Endothelial cell of umbilical vein (primary cell): ENCODE data around the gene MYOD1. TPM values are rescaled to one million over a fixed set of nuclear protein-coding genes. Genes with fewer than 3 reads are reported as not detected.

Experiments used
- BruUV-seq: library from RNA; stranded (reverse); fragments of 400-500 nt; replicated peaks from 2 replicates; lab custom pipeline; 2021; lab: Mats Ljungman, UMichigan
- CTCF ChIA-PET: fragments of 300-600, 350-600 bp; sonication (Branson Sonifier 250); formaldehyde crosslinking; loops from one replicate; lab custom pipeline; 2021; ENCODE audit warnings: antibody characterized with exemption, inconsistent platforms; lab: Charles Lee
- POLR2A ChIA-PET: fragments of 300-600, 350-600 bp; sonication (Branson Sonifier 250); formaldehyde crosslinking; loops from one replicate; lab custom pipeline; 2021; ENCODE audit warnings: antibody characterized with exemption, inconsistent platforms; lab: Charles Lee
- DNase-seq: peaks from one replicate; pipeline ENCODE4 v3.0.0-alpha.2; 2011; ENCODE audit warnings: low read depth, low spot score
- FAIRE-seq: peaks from 2 replicates; lab custom pipeline; 2011; peaks lifted over from hg19 to GRCh38; lab: Jason Lieb, UNC
- H2AFZ ChIP-seq: 2 replicates; pipeline ENCODE4 v1.6.0; 2012; ENCODE audit warnings: low read depth, low read length, control low read depth, inconsistent platforms
- H3K27ac ChIP-seq: 2 replicates; pipeline ENCODE4 v1.5.1; 2011; ENCODE audit warnings: low read depth, mild to moderate bottlenecking, control low read depth, low read length, moderate library complexity; ENCODE audit not compliant: insufficient read depth
- H3K27me3 ChIP-seq, 2 experiments: 2 replicates each; pipeline versions ENCODE4 v1.6.0 to v1.6.1; 2011; ENCODE audit warnings: low read length in 2 of 2, mixed read lengths in 1 of 2; ENCODE audit not compliant: control insufficient read depth in 2 of 2, insufficient read depth in 2 of 2
- H3K36me3 ChIP-seq, 2 experiments: 2 replicates in 1 of 2; 3 replicates in 1 of 2; pipeline ENCODE4 v1.5.1; 2011; ENCODE audit warnings: low read length in 2 of 2, mild to moderate bottlenecking in 1 of 2, moderate library complexity in 1 of 2; ENCODE audit not compliant: control insufficient read depth in 2 of 2, insufficient read depth in 2 of 2; ENCODE audit errors: extremely low read depth in 1 of 2
- H3K4me1 ChIP-seq: 3 replicates; pipeline ENCODE4 v1.5.1; 2011; ENCODE audit warnings: mild to moderate bottlenecking, low read length; ENCODE audit not compliant: control insufficient read depth, insufficient read depth; ENCODE audit errors: extremely low read depth
- H3K4me2 ChIP-seq: 2 replicates; pipeline ENCODE4 v1.6.1; 2011; ENCODE audit warnings: low read length, control low read depth, mixed read lengths; ENCODE audit not compliant: insufficient read depth
- H3K4me3 ChIP-seq, 3 experiments: fragments of 200-600 bp in 1 of 3; sonication (generic), shearing (Covaris generic) in 1 of 3; replicated peaks in 1 of 3; 2 replicates each; pipeline ENCODE4 v1.5.1; 2011 to 2016; ENCODE audit warnings: control low read depth in 3 of 3, low read length in 3 of 3, mild to moderate bottlenecking in 2 of 3, inconsistent platforms in 1 of 3, low read depth in 1 of 3, moderate library complexity in 1 of 3; ENCODE audit not compliant: insufficient read depth in 1 of 3
- H3K79me2 ChIP-seq: 2 replicates; pipeline ENCODE4 v1.6.0; 2012; ENCODE audit warnings: low read length, inconsistent platforms; ENCODE audit not compliant: control insufficient read depth, insufficient read depth
- H3K9ac ChIP-seq: replicated peaks from 2 replicates; pipeline ENCODE3; 2011; ENCODE audit warnings: low read length, control low read depth; ENCODE audit not compliant: insufficient read depth; ENCODE audit errors: extremely low read depth
- H3K9me1 ChIP-seq: replicated peaks from 3 replicates; pipeline ENCODE4 v1.6.0; 2011; ENCODE audit warnings: mild to moderate bottlenecking, low read length; ENCODE audit not compliant: control insufficient read depth, insufficient read depth; ENCODE audit errors: extremely low read depth
- H3K9me3 ChIP-seq: replicated peaks from 2 replicates; pipeline ENCODE4 v1.5.1; 2012; ENCODE audit warnings: low read length, inconsistent platforms; ENCODE audit not compliant: control insufficient read depth, insufficient read depth
- H4K20me1 ChIP-seq: replicated peaks from 2 replicates; pipeline ENCODE3; 2011; ENCODE audit warnings: mild to moderate bottlenecking, low read length; ENCODE audit not compliant: control insufficient read depth, insufficient read depth; ENCODE audit errors: extremely low read depth
- CTCF ChIP-seq, 2 donors: IDR thresholded peaks; 1 replicate in 1 of 2; 2 replicates in 1 of 2; pipeline ENCODE4 v1.5.1; 2011; ENCODE audit warnings: low read length in 2 of 2, mild to moderate bottlenecking in 2 of 2, moderate library complexity in 2 of 2, control low read depth in 1 of 2, inconsistent platforms in 1 of 2, low read depth in 1 of 2; ENCODE audit not compliant: insufficient read depth in 1 of 2; ENCODE audit errors: extremely low read depth in 1 of 2
- EZH2 ChIP-seq: IDR thresholded peaks from 2 replicates; pipeline ENCODE4 v1.6.1; 2012; ENCODE audit warnings: borderline replicate concordance, low read depth, mild to moderate bottlenecking, moderate library complexity, low read length, inconsistent platforms; ENCODE audit not compliant: severe bottlenecking
- FOS ChIP-seq: IDR thresholded peaks from 2 replicates; pipeline ENCODE4 v1.6.1; 2011; ENCODE audit warnings: mild to moderate bottlenecking, low read length, moderate library complexity, borderline replicate concordance; ENCODE audit not compliant: insufficient read depth
- dilution Hi-C: fragments of 300-500 bp; cut with MboI; formaldehyde crosslinking; loops from one replicate; pipeline ENCODE4 v1.15.0; 2019; ENCODE audit warnings: low sequenced_read_pairs; ENCODE audit not compliant: extremely low pct_ligation_motif_present
- intact Hi-C: fragments of 100-400 bp; cut with micrococcal nuclease; formaldehyde crosslinking; loops from one replicate; pipeline ENCODE4 v1.10.0; 2022
- polyA plus RNA-seq, 4 experiments: library from polyadenylated mRNA; depleted of rRNA in 3 of 4; stranded (reverse) in 3 of 4; unstranded in 1 of 4; fragments of >200 nt; gene quantifications; 2 replicates each; pipeline versions ENCODE4 v1.2.1 to v1.2.3, GENCODE V29; 2011 to 2012; ENCODE audit warnings: missing spikeins in 1 of 4
- total RNA-seq: library from RNA; stranded (reverse); gene quantifications from 2 replicates; pipeline ENCODE4 v1.2.3, GENCODE V29; 2021

The MYOD1 gene
- total and polyA plus RNA-seq, 2 donors (not counting 3 experiments of a cell fraction or from before 2014, with no cell fraction given), result not detected

- intact Hi-C loops (loop anchor here (1.0 kb wide), 1 partner anchor 121 kb away; no protein-coding TSS in a partner anchor), dilution Hi-C loops (no loop called here)
- Histone ChIP-seq H3K27me3 (peaks cover 70 to 75% of the 10 kb centered on the region in 2 experiments), H3K4me2 (no peak overlapping the region), H3K4me3 (no peak overlapping the region), H3K79me2 (no peaks in the 10 kb centered on the region), H3K9me3 (no peaks in the 10 kb centered on the region), H4K20me1 (no peaks in the 10 kb centered on the region), H3K4me1 (no peaks in the 10 kb centered on the region), H3K36me3 (no peaks in the 10 kb centered on the region), H3K9ac (no peak overlapping the region), H3K27ac (no peak overlapping the region), H3K9me1 (no peaks in the 10 kb centered on the region), H2AFZ (no peak overlapping the region)
- ChIA-PET CTCF (interaction anchor here (1.1 to 7.8 kb wide), 3 partner anchors 10 to 120 kb away, joined by 3 to 62 read pairs (median 29); no protein-coding TSS in a partner anchor), POLR2A (no interaction called here)
- TF ChIP-seq EZH2, result peak; percentile 20
- no peak for TF ChIP-seq CTCF (IDR thresholded peaks at IDR 0.05; ENCODE audit: extremely low read depth in 1 of 2, insufficient read depth in 1 of 2, low read depth in 1 of 2, low read length in 2 of 2)
- BruUV-seq, result no TSS peak
- DNase-seq (no peak), FAIRE-seq (no peak)
Measured at GRCh38 chr11:17720796-17721171, 1.4 kb downstream of the MYOD1 start.

- CTCF ChIA-PET, result interaction anchor here (0.7 to 7.8 kb wide), 4 partner anchors 10 to 269 kb away, joined by 3 to 62 read pairs (median 16); no protein-coding TSS in a partner anchor
- peaks cover 68 to 75% of the 10 kb centered on the region in 2 experiments for H3K27me3 ChIP-seq
- DNase-seq (no peak), FAIRE-seq (no peak)
- TF ChIP-seq FOS (no peak), EZH2 (peak; percentile 79)
- no peaks in the 10 kb centered on the region for H3K4me1 ChIP-seq
- no peak overlapping the region for H3K27ac ChIP-seq
- no peak overlapping the region for H3K4me2 ChIP-seq
- no peaks in the 10 kb centered on the region for H3K36me3 ChIP-seq
- no peaks in the 10 kb centered on the region for H3K9me1 ChIP-seq
- no peak overlapping the region for H3K9ac ChIP-seq
- H3K79me2 ChIP-seq, result no peaks in the 10 kb centered on the region
- H3K4me3 ChIP-seq, result no peak overlapping the region
- no TSS peak for BruUV-seq
- POLR2A ChIA-PET, result no interaction called here
- H3K9me3 ChIP-seq, result no peaks in the 10 kb centered on the region
- dilution Hi-C loops, result no loop called here
- no peak overlapping the region for H2AFZ ChIP-seq
- no peaks in the 10 kb centered on the region for H4K20me1 ChIP-seq
- intact Hi-C loops, result no loop called here
Measured at GRCh38 chr11:17721242-17721999, 2.0 kb downstream of the MYOD1 start.
